ENCODE data around the gene A3GALT2.

- TF ChIP-seq CTCF (IDR thresholded peaks at IDR 0.05) (no peak), USF1 (CRISPR knock-in tag; IDR thresholded peaks at IDR 0.05) (no peak), IRF1 (CRISPR knock-in tag; IDR thresholded peaks at IDR 0.05) (no peak), RELA (CRISPR knock-in tag; IDR thresholded peaks at IDR 0.05; ENCODE audit: borderline replicate concordance) (no peak), IRF2 (CRISPR knock-in tag; IDR thresholded peaks at IDR 0.05; ENCODE audit: borderline replicate concordance, low read depth) (no peak), STAT6 (CRISPR knock-in tag; conservative IDR thresholded peaks at IDR 0.05; ENCODE audit: low read depth) (no peak), ZNF138 (CRISPR knock-in tag; conservative IDR thresholded peaks at IDR 0.05) (no peak), ZNF121 (CRISPR knock-in tag; IDR thresholded peaks at IDR 0.05) (no peak), ZNF232 (CRISPR knock-in tag; IDR thresholded peaks at IDR 0.05) (no peak)
Observed at GRCh38 chr1:33339413-33339812, 18.5 kb upstream of the A3GALT2 start.

All from WTC11 (cell line).